Activated B cell treated with CpG ODN at 0.5 μM for 24 hours (primary cell): ENCODE measurements around the gene MUC20. TPM values are rescaled to one million over a fixed set of nuclear protein-coding genes. Genes with fewer than 3 reads are reported as not detected.
"Not testable (repeated sequence)": the region's sequence is repeated elsewhere in the genome, so short reads cannot be mapped to it uniquely, and the experiment has no call there.

Experiments
- ATAC-seq: fragments of 200-7000 bp; cut with Tn5 transposase; one replicate; pipeline ENCODE4 v1.10.0; 2021; ENCODE audit warnings: low read depth, mild to moderate bottlenecking, moderate library complexity
- CTCF ChIA-PET: fragments of 350-600 bp; sonication (Branson Sonifier 250); formaldehyde crosslinking; loops from one replicate; lab custom pipeline; 2021; ENCODE audit warnings: antibody characterized with exemption; lab: Charles Lee
- POLR2A ChIA-PET: fragments of 350-600 bp; sonication (Branson Sonifier 250); formaldehyde crosslinking; loops from one replicate; lab custom pipeline; 2021; ENCODE audit warnings: antibody characterized with exemption; lab: Charles Lee
- DNase-seq: peaks from one replicate; pipeline ENCODE4 v3.0.0; 2022
- H3K27ac Mint-ChIP-seq: one replicate; pipeline ENCODE4 v1.8.0; 2020; ENCODE audit warnings: mixed read lengths
- H3K27me3 Mint-ChIP-seq: one replicate; pipeline ENCODE4 v1.8.0; 2021; ENCODE audit warnings: mixed read lengths
- H3K36me3 Mint-ChIP-seq: one replicate; pipeline ENCODE4 v1.8.0; 2021; ENCODE audit warnings: low read depth, mixed read lengths
- H3K4me1 Mint-ChIP-seq: one replicate; pipeline ENCODE4 v1.8.0; 2021; ENCODE audit warnings: mixed read lengths
- H3K4me3 Mint-ChIP-seq: one replicate; pipeline ENCODE4 v1.8.0; 2020; ENCODE audit warnings: mild to moderate bottlenecking, mixed read lengths
- H3K9me3 Mint-ChIP-seq: one replicate; pipeline ENCODE4 v1.8.0; 2020; ENCODE audit warnings: mixed read lengths
- intact Hi-C: fragments of 100-400 bp; cut with micrococcal nuclease; formaldehyde crosslinking; loops from one replicate; pipeline ENCODE4 v1.15.1; 2024
- total RNA-seq: library from RNA; stranded (reverse); gene quantifications from 2 replicates; pipeline ENCODE4 v1.2.3, GENCODE V29; 2022
- TF ChIP-seq, protein P1 (sequence below): fragments of 200-600 bp; IDR thresholded peaks from one replicate; pipeline ENCODE4 v1.8.0; 2022; ENCODE audit warnings: antibody characterized with exemption, mild to moderate bottlenecking

MUC20 gene
- total RNA-seq, 1 donor from 2014 or later = 4.1 TPM

DNA sequence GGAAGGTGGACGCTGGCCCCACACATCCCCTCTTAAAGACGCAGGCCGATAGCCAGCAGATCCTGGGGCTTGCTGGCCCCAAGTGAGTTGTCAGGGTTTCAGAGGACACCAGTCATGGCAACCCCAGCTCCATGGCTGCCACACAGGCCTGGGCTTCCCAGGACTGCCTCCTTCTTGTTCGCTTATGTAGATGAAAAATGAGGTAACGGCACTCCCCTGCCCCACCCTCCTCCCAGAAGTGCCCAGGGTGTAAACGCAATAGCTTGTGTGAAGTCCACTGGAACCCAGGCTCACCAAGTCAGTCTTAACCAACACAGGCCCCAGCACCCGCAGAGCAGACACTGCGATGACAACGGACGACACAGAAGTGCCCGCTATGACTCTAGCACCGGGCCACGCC, 3.6 kb downstream of the MUC20 start:
- H3K36me3 Mint-ChIP-seq, ATAC-seq, POLR2A ChIA-PET, DNase-seq, H3K27me3 Mint-ChIP-seq, CTCF ChIA-PET, H3K9me3 Mint-ChIP-seq, intact Hi-C loops, H3K27ac Mint-ChIP-seq, H3K4me3 Mint-ChIP-seq: not testable (repeated sequence)
- H3K4me1 Mint-ChIP-seq = peaks cover 11% of the 10 kb centered on the region

DNA sequence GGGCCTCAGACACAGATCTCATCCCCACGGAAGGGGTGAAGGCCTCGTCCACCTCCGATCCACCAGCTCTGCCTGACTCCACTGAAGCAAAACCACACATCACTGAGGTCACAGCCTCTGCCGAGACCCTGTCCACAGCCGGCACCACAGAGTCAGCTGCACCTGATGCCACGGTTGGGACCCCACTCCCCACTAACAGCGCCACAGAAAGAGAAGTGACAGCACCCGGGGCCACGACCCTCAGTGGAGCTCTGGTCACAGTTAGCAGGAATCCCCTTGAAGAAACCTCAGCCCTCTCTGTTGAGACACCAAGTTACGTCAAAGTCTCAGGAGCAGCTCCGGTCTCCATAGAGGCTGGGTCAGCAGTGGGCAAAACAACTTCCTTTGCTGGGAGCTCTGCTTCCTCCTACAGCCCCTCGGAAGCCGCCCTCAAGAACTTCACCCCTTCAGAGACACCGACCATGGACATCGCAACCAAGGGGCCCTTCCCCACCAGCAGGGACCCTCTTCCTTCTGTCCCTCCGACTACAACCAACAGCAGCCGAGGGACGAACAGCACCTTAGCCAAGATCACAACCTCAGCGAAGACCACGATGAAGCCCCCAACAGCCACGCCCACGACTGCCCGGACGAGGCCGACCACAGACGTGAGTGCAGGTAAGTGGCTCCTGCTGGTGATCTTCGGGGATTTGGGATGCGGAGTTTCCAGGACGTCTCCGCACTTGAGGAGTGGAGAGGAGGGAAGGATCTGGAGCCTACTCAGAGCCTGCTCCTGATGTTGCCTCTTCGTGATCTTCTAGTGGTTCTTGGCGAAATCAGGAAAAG, 5.3 kb downstream of the MUC20 start:
- DNase-seq, H3K27me3 Mint-ChIP-seq, POLR2A ChIA-PET, ATAC-seq, H3K4me3 Mint-ChIP-seq, H3K36me3 Mint-ChIP-seq, intact Hi-C loops, CTCF ChIA-PET, H3K27ac Mint-ChIP-seq, H3K9me3 Mint-ChIP-seq: not testable (repeated sequence)
- H3K4me1 Mint-ChIP-seq = peaks cover 11% of the 10 kb centered on the region

GRCh38 chr3:195727606-195728195, 6.9 kb downstream of the MUC20 start:
- intact Hi-C loops = no loop called here
- H3K4me3 Mint-ChIP-seq = no peak overlapping the region
- no peak overlapping the region for H3K27ac Mint-ChIP-seq
- peaks cover 6% of the 10 kb centered on the region for H3K27me3 Mint-ChIP-seq
- no peaks in the 10 kb centered on the region for H3K36me3 Mint-ChIP-seq
- ATAC-seq (peak; percentile 31), DNase-seq (no peak)
- H3K9me3 Mint-ChIP-seq = no peaks in the 10 kb centered on the region
- CTCF ChIA-PET = interaction anchor here (1.4 to 2.9 kb wide), 2 partner anchors 17 to 134 kb away, joined by 3 to 12 read pairs; no protein-coding TSS in a partner anchor
- POLR2A ChIA-PET = interaction anchor here (0.9 kb wide), 1 partner anchor 20 kb away, joined by 6 read pairs; no protein-coding TSS in a partner anchor
- H3K4me1 Mint-ChIP-seq = peaks cover 11% of the 10 kb centered on the region
- TF ChIP-seq, protein P1, sequence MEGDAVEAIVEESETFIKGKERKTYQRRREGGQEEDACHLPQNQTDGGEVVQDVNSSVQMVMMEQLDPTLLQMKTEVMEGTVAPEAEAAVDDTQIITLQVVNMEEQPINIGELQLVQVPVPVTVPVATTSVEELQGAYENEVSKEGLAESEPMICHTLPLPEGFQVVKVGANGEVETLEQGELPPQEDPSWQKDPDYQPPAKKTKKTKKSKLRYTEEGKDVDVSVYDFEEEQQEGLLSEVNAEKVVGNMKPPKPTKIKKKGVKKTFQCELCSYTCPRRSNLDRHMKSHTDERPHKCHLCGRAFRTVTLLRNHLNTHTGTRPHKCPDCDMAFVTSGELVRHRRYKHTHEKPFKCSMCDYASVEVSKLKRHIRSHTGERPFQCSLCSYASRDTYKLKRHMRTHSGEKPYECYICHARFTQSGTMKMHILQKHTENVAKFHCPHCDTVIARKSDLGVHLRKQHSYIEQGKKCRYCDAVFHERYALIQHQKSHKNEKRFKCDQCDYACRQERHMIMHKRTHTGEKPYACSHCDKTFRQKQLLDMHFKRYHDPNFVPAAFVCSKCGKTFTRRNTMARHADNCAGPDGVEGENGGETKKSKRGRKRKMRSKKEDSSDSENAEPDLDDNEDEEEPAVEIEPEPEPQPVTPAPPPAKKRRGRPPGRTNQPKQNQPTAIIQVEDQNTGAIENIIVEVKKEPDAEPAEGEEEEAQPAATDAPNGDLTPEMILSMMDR = no peak

DNA sequence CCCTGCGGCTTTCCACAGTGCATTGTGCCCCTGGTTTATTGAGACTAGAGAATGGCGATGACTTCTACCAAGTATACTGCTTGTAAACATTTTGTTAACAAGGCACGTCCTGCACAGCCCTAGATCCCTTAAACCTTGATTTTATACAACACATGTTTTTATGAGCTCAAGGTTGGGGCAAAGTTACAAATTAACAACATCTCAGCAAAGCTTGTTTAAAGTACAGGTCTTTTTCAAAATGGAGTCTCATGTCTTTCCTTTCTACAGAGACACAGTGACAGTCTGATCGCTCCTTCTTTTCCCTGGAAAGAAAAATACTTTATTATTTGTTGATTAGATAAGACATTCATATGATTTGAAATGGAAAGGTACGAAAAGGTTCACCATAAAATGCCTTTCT, 8.0 kb downstream of the MUC20 start:
- H3K9me3 Mint-ChIP-seq, ATAC-seq, H3K27ac Mint-ChIP-seq, POLR2A ChIA-PET, intact Hi-C loops, DNase-seq, H3K27me3 Mint-ChIP-seq, H3K4me3 Mint-ChIP-seq, H3K36me3 Mint-ChIP-seq: not testable (repeated sequence)
- peaks cover 11% of the 10 kb centered on the region for H3K4me1 Mint-ChIP-seq
- CTCF ChIA-PET = interaction anchor here (2.9 kb wide), 1 partner anchor 16 kb away, joined by 12 read pairs; no protein-coding TSS in a partner anchor

DNA sequence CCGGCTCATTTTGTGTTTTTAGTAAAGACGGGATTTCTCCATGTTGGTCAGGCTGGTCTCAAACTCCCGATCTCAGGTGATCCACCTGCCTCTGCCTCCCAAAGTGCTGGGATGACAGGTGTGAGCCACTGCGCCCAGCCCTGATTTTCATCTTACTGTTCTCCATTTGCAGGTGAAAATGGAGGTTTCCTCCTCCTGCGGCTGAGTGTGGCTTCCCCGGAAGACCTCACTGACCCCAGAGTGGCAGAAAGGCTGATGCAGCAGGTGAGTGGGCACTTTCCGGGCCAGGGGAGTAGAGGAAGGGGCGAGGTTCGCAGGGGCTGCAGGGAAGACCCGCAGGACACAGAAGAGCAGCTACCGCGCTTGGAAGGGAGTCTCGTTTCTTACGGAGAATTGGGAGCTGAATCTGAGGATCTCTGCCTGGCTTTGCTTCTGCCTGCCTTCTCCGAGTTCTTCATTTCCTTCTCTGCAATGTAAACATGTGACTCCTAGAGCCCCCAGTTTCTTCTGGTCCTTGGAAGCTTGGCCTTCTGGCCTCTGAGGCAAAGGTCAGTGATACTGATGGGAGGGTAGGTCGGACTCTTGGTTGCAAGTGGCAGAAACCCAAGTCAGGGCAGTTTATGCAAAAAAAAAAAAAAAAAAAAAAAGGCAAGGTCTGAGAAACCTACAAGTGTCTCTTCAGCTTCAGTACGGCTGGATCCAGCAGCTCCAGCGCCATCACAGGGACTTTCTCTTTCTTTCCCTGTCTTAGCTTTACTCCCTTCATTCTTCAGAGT, 8.9 kb downstream of the MUC20 start:
- ChIA-PET CTCF (interaction anchor here (2.9 kb wide), 1 partner anchor 15 kb away, joined by 12 read pairs; no protein-coding TSS in a partner anchor), POLR2A (interaction anchor here (1.0 kb wide), 1 partner anchor 15 kb away, joined by 3 read pairs; no protein-coding TSS in a partner anchor)
- intact Hi-C loops = loop anchor here (1.0 kb wide), 1 partner anchor 15 kb away; no protein-coding TSS in a partner anchor
- TF ChIP-seq, protein P1 = no peak
- Mint-ChIP-seq H3K4me3 (no peak overlapping the region), H3K36me3 (no peaks in the 10 kb centered on the region), H3K9me3 (no peaks in the 10 kb centered on the region), H3K27me3 (peaks cover 6% of the 10 kb centered on the region), H3K4me1 (peaks cover 11% of the 10 kb centered on the region), H3K27ac (no peak overlapping the region)
- no peak for ATAC-seq
- no peak for DNase-seq

DNA sequence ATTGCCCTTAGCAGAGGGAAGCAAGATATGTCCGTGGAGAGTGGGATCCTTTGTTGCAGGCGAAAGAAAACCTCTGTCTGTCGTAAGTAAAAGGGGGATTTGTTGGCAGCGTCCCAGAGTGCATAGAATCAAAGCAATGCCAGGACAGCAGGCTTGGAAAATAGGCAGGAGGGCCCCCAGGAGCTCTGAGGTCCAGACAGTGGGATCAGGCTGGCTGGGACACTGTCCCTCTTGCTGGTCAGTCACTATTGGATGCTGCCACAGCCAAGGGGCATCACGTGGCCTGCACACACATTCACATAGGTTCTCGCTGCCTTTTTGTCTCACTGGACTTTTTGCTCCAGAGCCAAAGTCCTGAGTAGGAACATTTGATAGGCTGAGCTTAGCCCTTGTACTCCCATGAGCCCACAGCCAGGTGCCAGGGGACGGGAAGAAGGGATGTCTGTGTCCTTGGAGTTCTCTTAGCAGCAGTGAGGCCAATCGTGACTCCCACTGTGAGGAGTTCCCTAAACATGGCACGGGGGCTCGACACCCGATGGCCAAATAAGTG, 10.7 kb downstream of the MUC20 start:
- TF ChIP-seq, protein P1 = no peak
- no peak for DNase-seq
- ChIA-PET CTCF (no interaction called here), POLR2A (no interaction called here)
- peaks cover 6% of the 10 kb centered on the region for H3K36me3 Mint-ChIP-seq
- peaks cover 11% of the 10 kb centered on the region for H3K4me1 Mint-ChIP-seq
- H3K4me3 Mint-ChIP-seq = no peak overlapping the region
- no peaks in the 10 kb centered on the region for H3K9me3 Mint-ChIP-seq
- ATAC-seq = no peak
- H3K27ac Mint-ChIP-seq = no peak overlapping the region
- no peaks in the 10 kb centered on the region for H3K27me3 Mint-ChIP-seq
- intact Hi-C loops = no loop called here
